ENCODE measurements around the gene ETF1. TPM values are rescaled to one million over a fixed set of nuclear protein-coding genes. Genes with fewer than 3 reads are reported as not detected.

ETF1 gene
- total RNA-seq, 4 donors from 2014 or later: 64.2 to 92.2 (median 81.3) TPM

DNA sequence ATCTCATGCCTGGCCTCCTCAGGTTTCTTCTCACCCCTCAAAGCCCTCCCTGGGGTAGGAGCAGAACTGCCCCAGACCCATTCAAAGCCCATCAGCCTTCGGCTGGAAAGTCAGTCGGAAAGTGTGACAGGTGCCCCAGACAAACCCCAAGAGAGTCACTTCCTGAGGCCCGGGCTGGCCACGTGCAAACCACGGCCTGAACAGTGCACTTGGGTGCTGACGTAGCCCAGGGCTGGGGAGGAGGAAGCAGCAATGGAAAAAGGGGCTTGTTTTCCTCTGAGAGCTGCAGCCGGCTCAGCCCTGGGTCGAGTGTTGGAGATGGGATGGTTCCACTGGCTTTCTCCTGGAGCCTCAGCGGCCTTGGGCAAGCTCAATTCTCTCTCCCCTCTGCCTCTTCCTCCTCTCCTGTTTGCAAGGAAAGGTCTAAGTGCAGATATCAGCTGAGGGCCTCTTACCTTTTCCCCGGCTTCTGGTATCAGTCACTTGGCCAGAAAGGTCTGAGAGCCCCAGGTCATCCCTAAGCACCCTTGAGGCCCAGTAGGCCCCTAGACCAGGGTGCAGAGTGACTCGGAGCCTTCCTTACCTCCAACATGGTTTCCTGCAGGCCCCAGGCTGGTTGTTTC is 83.6 kb downstream of the ETF1 start:
- TF ChIP-seq, protein P1, sequence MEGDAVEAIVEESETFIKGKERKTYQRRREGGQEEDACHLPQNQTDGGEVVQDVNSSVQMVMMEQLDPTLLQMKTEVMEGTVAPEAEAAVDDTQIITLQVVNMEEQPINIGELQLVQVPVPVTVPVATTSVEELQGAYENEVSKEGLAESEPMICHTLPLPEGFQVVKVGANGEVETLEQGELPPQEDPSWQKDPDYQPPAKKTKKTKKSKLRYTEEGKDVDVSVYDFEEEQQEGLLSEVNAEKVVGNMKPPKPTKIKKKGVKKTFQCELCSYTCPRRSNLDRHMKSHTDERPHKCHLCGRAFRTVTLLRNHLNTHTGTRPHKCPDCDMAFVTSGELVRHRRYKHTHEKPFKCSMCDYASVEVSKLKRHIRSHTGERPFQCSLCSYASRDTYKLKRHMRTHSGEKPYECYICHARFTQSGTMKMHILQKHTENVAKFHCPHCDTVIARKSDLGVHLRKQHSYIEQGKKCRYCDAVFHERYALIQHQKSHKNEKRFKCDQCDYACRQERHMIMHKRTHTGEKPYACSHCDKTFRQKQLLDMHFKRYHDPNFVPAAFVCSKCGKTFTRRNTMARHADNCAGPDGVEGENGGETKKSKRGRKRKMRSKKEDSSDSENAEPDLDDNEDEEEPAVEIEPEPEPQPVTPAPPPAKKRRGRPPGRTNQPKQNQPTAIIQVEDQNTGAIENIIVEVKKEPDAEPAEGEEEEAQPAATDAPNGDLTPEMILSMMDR (IDR thresholded peaks at IDR 0.05): no peak
- TF ChIP-seq POLR2A (IDR thresholded peaks at IDR 0.05): no peak
- intact Hi-C loops (cut with DNase I; ENCODE audit: low total_unique reads): no loop called here
- 81 to 82% methylated on average over 11 of the region's 11 CpGs for WGBS, 2 donors
- no peak overlapping the region for H3K4me3 ChIP-seq (ENCODE audit: low read depth, poor library complexity, severe bottlenecking)
- no peak for DNase-seq (ENCODE audit: low spot score in 2 of 2)

DNA sequence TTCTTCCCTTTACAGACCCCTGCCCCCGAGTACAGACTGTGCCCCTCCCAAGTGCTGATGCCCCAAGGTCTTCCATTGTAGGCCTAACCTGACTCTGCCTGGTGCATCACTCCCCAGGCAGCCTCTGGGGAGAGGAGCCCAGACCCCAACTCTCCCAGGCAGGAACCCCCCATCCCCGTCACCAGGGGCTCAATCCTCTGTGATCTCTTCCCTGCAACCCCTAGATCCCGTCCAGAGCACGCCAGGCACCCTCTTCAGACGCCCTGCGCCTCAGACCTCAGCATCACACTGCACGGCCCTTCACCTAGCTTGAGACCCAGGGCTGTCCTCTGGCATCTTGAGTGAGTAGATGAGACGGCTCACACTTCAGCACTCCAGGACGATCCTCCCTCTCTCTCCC is 84.2 kb downstream of the ETF1 start:
- TF ChIP-seq, protein P1 (IDR thresholded peaks at IDR 0.05): no peak
- no peak for TF ChIP-seq POLR2A (IDR thresholded peaks at IDR 0.05)
- WGBS, 2 donors: 79 to 86% methylated on average over 9 of the region's 9 CpGs
- intact Hi-C loops (cut with DNase I; ENCODE audit: low total_unique reads): no loop called here
- no peak for DNase-seq (ENCODE audit: low spot score in 2 of 2)
- no peak overlapping the region for H3K4me3 ChIP-seq (ENCODE audit: low read depth, poor library complexity, severe bottlenecking)

DNA sequence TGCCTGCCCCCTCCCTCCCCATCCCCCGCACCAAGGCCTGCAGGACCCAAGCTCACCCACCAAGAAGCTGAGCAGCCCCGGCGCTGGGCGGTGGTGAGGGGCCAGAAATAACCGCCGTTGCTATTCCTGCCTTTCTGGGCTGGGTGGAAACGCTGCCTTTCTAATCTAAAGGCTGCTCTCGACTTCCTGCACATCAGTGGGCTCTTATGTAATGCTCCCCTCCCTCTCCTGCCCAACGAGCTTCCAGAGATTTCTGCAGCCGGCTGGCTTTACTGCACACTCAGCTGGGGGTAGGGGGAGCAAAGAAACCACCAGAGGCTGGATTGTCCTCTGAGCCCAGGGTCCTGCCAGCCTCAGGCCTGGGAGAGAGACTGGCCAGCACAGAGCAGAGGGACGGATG is 84.7 kb downstream of the ETF1 start:
- no peak for DNase-seq (ENCODE audit: low spot score in 2 of 2)
- no peak overlapping the region for H3K4me3 ChIP-seq (ENCODE audit: low read depth, poor library complexity, severe bottlenecking)
- 48 to 52% methylated on average over 10 to 11 of the region's 11 CpGs for WGBS, 2 donors
- intact Hi-C loops (cut with DNase I; ENCODE audit: low total_unique reads): no loop called here
- no peak for TF ChIP-seq POLR2A (IDR thresholded peaks at IDR 0.05)
- TF ChIP-seq, protein P1 (IDR thresholded peaks at IDR 0.05): no peak

DNA sequence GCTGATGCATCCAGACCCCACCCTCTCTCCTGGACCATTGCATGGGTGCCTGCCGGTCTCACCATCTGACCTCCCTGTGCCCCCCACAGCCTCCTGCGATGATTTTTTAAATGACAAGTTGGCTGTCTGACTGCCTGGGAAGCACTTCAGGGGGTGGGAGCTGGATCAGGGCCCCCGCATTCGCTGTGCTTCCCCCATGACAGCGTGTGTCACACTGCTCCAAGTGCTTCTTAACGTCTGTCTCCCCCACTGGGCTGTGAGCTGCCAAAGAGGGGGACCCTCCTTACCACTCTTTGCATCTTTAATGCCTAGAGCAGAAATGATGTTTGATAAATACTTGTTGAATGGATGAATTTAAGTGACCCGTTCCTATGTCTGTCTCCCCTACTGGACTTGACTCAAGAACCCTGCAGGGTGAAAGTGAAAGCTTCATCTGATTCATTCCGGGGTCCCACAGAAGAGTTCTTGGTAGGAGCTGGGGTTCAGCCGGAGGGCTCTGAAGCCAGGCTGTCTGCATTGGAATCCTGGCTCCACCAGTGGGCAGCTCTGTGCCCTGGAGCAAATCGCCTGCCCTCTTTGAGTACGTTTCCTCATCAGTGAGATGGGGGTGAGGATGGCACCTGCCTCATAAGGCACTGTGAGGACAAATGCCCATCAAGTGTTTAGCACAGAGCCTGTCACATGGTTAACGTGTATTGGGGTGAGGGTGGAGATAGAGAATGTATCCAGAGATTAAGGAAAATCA is 85.3 kb downstream of the ETF1 start:
- no peak for DNase-seq (ENCODE audit: low spot score in 2 of 2)
- no peak for TF ChIP-seq POLR2A (IDR thresholded peaks at IDR 0.05)
- TF ChIP-seq, protein P1 (IDR thresholded peaks at IDR 0.05): no peak
- 82 to 88% methylated on average over 12 of the region's 12 CpGs for WGBS, 2 donors
- no peak overlapping the region for H3K4me3 ChIP-seq (ENCODE audit: low read depth, poor library complexity, severe bottlenecking)
- intact Hi-C loops (cut with DNase I; ENCODE audit: low total_unique reads): no loop called here

Other genes with a start within 250 kb of the ETF1 start
- gene CDC25C, start 211.4 kb downstream of the ETF1 start, total RNA-seq: 1 to 10 TPM in 1 of 4 donors, under 1 TPM in 2, not detected in 1; 0.34 to 1.4 (median 0.69) TPM
- 10 to 100 TPM; 15.2 to 19.9 (median 17.2) TPM for gene FAM53C, start 205.0 kb downstream of the ETF1 start, total RNA-seq
- gene KDM3B, start 190.6 kb downstream of the ETF1 start, total RNA-seq: 10 to 100 TPM; 54.4 to 72.7 (median 67.0) TPM
- 1 to 10 TPM in 3 of 4 donors, under 1 TPM in 1; 0.95 to 7.6 (median 1.8) TPM for gene REEP2, start 104.2 kb downstream of the ETF1 start, total RNA-seq
- 100 to 1,000 TPM in 1 of 4 donors, 10 to 100 TPM in 3; 37.5 to 110 (median 47.8) TPM for gene EGR1, start 77.8 kb downstream of the ETF1 start, total RNA-seq
- gene HSPA9, start 32.2 kb upstream of the ETF1 start, total RNA-seq: 100 to 1,000 TPM; 206 to 248 (median 216) TPM
- 100 to 1,000 TPM; 223 to 304 (median 263) TPM for gene CTNNA1, start 210.2 kb upstream of the ETF1 start, total RNA-seq